ENCODE data around the gene TJP3.

TJP3 gene

GRCh38 chr19:3692141-3693024 lies 15.8 kb upstream of the TJP3 start:
- DNase-seq = no peak

DNA sequence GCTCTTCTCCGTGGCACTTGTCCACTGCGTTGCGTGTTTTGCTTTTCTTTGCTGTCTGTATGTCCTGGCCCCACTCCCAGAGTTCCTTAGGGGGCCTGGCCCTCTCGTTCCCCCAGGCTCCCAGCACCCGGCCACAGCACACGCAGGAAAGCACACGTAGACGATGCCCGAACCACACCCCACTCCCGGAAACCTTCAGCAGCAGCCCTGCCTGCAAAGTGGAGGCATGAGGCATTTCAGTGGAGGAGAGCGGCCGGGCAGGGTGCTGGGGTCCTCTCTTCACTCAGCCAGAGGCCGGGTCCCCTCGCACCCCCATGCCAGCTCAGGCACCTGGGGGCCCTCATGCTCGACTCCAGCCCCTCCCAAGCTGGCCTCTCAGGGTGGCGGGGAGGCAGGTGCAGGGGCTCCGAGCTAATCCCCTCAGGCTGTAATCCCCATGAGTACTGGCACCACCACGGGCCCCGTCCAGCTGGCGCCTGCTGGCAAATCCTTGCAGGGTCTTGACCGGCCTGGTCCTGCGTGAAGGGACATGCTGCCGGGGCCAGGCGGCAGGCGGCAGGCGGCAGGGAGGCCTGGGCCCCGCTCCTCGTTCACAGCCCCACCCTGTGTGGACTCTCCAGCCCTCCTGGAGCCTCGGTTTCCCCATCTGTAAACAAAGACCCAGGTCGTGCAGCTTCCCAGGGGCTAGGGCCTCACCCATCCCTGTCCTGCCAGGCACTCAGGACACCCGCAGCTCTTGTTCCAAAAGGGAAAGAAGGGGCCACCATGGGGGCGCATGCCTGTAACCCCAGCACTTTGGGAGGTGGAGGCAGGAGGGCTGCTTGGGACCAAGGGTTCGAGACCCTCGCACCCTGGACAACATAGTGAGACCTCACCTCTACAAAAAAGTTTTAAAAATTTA lies 14.9 kb upstream of the TJP3 start:
- DNase-seq = no peak

DNA sequence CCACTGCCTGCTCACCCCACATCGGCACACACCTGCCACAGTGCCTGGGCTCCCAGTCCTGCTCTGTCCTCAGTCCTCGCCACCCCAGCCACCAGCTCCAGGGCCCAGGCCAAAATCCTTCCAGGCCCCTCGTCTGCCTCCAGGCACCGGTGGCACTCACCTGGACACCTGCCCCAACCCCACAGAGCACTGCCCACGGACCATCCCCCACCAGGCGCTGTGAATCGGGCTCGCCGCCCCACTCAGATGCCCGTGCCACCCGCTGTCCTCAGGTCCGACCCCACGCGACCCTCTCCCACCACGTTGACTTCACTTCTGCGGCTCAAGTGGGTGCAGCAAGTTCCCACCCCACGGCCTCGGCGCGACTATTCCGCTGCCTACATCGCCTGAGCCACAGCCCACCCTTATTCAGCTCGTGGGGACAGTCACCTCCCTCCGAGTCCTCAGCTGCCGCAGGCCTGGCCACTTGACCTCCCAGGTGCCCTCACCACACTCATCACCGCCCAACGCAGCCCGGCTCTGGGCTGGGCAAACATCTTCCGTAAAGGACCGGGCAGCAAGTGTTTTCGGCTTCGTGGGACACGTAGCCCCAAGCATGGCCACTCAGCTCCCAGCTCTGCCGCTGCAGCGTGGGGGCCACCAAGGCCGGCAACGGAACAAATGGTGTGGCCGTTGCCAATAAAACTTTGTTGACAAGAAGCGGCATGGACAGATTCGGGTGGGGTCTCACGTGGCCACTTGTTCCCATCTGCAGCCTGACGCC lies 13.6 kb upstream of the TJP3 start:
- DNase-seq = no peak

DNA sequence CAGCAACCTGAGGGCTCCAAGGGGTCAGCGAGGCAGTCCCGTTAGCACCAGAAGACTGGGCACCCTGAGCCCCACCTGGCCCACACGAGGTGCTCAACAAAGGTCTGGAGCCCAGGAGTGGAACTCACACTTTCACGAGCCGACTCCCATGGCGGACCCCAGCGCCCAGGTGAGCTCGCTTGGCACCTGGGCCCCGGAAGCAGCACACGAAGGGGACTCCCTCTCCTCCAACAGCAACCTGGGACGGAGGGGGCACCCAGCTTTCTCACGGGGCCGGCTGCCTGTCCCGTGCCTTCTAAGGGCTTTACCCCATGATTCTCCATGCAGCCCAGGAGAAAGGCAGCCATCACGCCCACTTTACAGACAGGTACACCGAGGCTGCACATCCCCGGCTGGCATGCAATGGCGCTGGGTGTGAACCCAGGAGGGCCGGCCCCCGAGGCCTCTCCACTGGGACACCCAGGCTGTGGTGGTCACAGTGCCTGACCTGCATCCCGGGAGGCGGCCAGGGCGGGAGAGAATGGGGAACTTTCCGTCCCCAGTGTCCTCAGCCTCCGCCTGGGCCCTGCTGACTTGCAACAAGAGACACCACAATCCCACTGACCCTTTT lies 13.0 kb upstream of the TJP3 start:
- DNase-seq = no peak

GRCh38 chr19:3695986-3696659 lies 12.1 kb upstream of the TJP3 start:
- no peak for DNase-seq

GRCh38 chr19:3696660-3696995 lies 11.6 kb upstream of the TJP3 start:
- no peak for DNase-seq

- DNase-seq = no peak
Observed at GRCh38 chr19:3697094-3697493, 11.1 kb upstream of the TJP3 start.

- no peak for DNase-seq
Observed at GRCh38 chr19:3697671-3698385, 10.4 kb upstream of the TJP3 start.

- DNase-seq = no peak
Observed at GRCh38 chr19:3698386-3698950, 9.7 kb upstream of the TJP3 start.

DNA sequence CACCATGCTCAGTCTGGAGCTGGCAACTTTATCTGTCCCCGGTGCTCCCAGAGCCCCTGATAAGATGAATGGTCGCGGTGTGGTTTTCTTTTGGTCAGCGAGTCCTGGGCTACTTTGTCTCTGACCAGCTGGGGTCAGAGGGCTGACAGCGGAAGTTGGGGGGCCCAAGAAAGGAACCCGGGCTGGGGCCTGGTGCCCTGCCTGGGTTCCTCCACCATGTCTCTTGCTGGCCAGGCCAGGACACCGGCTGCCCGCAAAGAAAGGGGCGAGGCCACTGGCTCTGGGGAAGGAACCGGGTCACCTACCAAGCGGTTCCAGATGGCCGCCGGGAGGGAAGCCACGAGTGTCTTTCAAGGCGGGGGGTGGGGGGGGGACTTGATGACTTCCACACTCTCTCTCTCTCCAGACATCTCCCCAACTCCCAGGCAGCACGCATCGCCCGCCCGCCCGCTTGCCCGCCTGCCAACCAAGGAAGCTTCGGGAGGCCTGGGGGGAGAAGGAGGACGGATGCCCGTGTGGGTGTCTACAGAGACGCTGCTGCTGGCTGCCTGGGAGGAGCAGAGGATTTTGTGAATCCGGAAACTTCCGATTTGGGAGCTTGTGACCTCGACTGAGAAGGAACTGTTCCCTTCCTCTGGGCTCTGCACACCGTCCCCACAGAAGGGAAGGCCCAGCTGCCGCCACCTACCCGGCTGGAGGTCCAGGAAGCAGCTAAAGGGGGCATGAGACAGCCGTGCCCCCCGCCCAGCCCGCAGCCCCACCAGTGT lies 9.0 kb upstream of the TJP3 start:
- peak; percentile 25 for DNase-seq

GRCh38 chr19:3699741-3700241 lies 8.4 kb upstream of the TJP3 start:
- no peak for DNase-seq

- DNase-seq = peak; percentile 84
Observed at GRCh38 chr19:3700242-3701032, 7.7 kb upstream of the TJP3 start, which contains the start of gene PIP5K1C. PIP5K1C (minus strand) TSS chr19:3700468; CDS start chr19:3700390, 78 bp downstream.

DNA sequence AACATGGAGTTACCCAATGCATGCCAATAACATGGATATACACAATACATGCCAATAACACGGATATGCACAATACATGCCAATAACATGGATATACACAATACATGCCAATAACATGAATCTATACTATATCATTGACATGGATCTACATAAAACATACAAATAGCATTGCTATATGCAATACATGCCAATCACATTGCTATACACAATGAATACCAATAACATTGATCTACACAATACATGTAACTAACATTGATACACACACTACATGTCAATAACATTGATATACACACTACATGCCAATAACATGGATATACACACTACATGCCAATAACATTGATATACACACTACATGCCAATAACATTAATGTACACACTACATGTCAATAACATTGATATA lies 7.0 kb upstream of the TJP3 start:
- DNase-seq = no peak

DNA sequence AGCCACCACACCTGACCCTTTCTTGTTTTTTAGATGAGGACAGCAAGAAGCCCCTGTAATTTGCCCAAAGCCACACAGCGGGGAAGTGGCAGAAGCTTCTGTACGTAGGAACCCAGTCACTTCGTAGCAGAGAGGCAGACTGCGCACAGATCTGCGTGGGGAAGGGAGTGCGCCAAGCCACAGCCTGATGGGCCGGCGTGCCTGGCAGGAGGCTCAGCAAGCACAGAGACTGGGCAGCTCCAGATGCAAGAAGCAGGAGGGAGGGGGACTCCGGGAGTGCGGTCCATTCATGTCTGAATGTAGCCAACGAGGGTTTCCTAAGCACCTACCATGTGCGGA lies 347 bp upstream of the TJP3 start:
- no peak for DNase-seq

DNA sequence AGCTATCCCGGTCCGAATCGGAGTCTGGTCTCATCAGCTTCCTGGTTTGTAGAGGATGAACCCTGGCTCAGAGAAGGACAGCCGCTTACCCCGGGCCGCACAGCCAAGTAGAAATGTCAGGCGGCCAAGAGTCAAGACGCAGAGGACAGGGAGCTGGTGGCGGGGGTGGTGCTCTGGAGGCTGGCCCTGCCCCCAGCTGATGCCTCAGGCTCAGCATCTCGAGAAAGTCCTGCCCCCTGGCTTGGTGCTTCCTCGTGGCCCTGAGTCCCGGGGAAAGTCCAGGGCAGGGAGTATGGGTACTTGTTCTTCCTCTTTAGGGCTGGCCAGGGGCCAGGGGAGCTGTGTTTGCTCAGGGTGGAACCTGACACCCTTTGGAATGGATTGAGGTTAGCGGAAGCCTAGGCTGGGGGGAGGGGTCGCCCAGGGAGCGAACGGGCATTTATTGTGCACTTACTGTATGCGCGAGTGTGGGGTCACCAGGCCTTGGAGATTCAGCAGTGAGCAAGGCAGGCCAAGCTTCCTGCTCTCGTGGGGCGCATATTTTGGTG lies 2.2 kb downstream of the TJP3 start:
- peak; percentile 33 for DNase-seq

DNA sequence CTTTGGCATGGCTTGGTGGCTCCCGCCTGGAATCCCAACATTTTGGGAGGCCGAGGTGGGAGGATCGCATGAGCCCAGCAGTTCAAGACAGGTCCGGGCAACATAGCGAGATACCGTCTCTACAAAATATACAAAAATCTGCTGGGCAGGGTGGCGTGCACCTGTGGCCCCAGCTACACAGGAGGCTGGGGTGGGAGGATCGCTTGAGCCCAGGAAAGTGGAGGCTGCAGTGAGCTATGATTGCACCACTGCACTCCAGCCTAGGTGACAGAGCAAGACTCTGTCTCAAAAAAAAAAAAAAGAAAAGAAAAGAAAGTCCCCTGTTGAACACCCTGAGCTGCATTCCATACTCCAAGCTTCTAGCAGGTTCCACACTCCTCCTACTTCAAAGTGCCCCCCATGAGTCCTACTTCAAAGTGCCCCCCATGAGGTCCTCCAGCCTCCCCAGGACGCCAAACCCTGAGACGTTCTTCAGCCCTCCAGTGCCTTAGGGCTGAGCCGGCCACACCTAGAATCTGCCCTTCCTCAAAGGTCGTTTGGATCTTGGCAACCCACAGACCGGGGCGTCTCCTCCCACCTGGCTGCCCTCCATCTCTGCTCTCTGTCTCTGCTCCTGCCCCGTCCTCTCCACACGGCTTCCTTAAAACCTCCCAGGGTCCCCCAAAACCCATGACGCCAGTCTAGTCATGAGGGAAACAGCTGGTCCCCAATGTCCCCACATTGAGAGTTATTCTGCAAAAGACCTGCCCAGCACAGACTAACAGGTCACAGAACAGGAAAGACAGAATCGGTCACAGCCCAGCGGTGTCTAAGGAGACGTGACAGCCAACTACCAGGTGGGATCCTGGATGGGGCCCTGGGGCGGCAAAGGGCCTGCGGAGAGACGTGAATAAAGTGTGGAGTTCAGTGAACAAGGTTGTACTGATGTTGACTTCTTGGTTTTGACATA lies 4.8 kb downstream of the TJP3 start:
- no peak for DNase-seq

DNA sequence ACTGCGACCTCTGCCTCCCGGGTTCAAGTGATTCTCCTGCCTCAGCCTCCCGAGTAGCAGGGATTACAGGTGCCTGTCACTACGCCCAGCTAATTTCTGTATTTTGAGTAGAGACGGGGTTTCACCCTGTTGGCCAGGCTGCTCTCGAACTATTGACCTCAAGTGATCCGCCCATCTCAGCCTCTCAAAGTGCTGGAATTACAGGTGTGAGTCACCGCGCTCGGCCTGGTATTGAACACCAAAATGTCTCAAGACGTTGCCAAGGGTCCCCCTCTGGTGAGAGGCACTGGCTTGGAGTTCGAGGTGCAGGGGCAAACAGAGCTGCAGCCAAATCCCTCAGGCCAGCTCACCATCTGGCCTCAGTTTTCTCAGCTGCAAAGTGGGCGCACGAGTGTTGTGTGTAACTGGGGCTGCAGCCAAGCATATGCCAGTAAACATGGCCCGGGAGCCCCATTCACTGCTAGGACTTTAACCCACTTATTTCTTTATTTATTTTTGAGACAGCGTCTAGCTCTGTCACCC lies 8.0 kb downstream of the TJP3 start:
- no peak for DNase-seq
